Endothelial cell of umbilical vein (primary cell): ENCODE results near the gene SPAG5. TPM values are rescaled to one million over a fixed set of nuclear protein-coding genes. Genes with fewer than 3 reads are reported as not detected.

ENCODE experiments used
- BruUV-seq: library from RNA; stranded (reverse); fragments of 400-500 nt; replicated peaks from 2 replicates; lab custom pipeline; 2021; lab: Mats Ljungman, UMichigan
- CTCF ChIA-PET: fragments of 300-600, 350-600 bp; sonication (Branson Sonifier 250); formaldehyde crosslinking; loops from one replicate; lab custom pipeline; 2021; ENCODE audit warnings: antibody characterized with exemption, inconsistent platforms; lab: Charles Lee
- POLR2A ChIA-PET: fragments of 300-600, 350-600 bp; sonication (Branson Sonifier 250); formaldehyde crosslinking; loops from one replicate; lab custom pipeline; 2021; ENCODE audit warnings: antibody characterized with exemption, inconsistent platforms; lab: Charles Lee
- DNase-seq: peaks from one replicate; pipeline ENCODE4 v3.0.0-alpha.2; 2011; ENCODE audit warnings: low read depth, low spot score
- FAIRE-seq: peaks from 2 replicates; lab custom pipeline; 2011; peaks lifted over from hg19 to GRCh38; lab: Jason Lieb, UNC
- H2AFZ ChIP-seq: 2 replicates; pipeline ENCODE4 v1.6.0; 2012; ENCODE audit warnings: low read depth, low read length, control low read depth, inconsistent platforms
- H3K27ac ChIP-seq: 2 replicates; pipeline ENCODE4 v1.5.1; 2011; ENCODE audit warnings: low read depth, mild to moderate bottlenecking, control low read depth, low read length, moderate library complexity; ENCODE audit not compliant: insufficient read depth
- H3K27me3 ChIP-seq, 2 experiments: 2 replicates each; pipeline versions ENCODE4 v1.6.0 to v1.6.1; 2011; ENCODE audit warnings: low read length in 2 of 2, mixed read lengths in 1 of 2; ENCODE audit not compliant: control insufficient read depth in 2 of 2, insufficient read depth in 2 of 2
- H3K36me3 ChIP-seq, 2 experiments: 2 replicates in 1 of 2; 3 replicates in 1 of 2; pipeline ENCODE4 v1.5.1; 2011; ENCODE audit warnings: low read length in 2 of 2, mild to moderate bottlenecking in 1 of 2, moderate library complexity in 1 of 2; ENCODE audit not compliant: control insufficient read depth in 2 of 2, insufficient read depth in 2 of 2; ENCODE audit errors: extremely low read depth in 1 of 2
- H3K4me1 ChIP-seq: 3 replicates; pipeline ENCODE4 v1.5.1; 2011; ENCODE audit warnings: mild to moderate bottlenecking, low read length; ENCODE audit not compliant: control insufficient read depth, insufficient read depth; ENCODE audit errors: extremely low read depth
- H3K4me2 ChIP-seq: 2 replicates; pipeline ENCODE4 v1.6.1; 2011; ENCODE audit warnings: low read length, control low read depth, mixed read lengths; ENCODE audit not compliant: insufficient read depth
- H3K4me3 ChIP-seq, 3 experiments: fragments of 200-600 bp in 1 of 3; sonication (generic), shearing (Covaris generic) in 1 of 3; replicated peaks in 1 of 3; 2 replicates each; pipeline ENCODE4 v1.5.1; 2011 to 2016; ENCODE audit warnings: control low read depth in 3 of 3, low read length in 3 of 3, mild to moderate bottlenecking in 2 of 3, inconsistent platforms in 1 of 3, low read depth in 1 of 3, moderate library complexity in 1 of 3; ENCODE audit not compliant: insufficient read depth in 1 of 3
- H3K79me2 ChIP-seq: 2 replicates; pipeline ENCODE4 v1.6.0; 2012; ENCODE audit warnings: low read length, inconsistent platforms; ENCODE audit not compliant: control insufficient read depth, insufficient read depth
- H3K9ac ChIP-seq: replicated peaks from 2 replicates; pipeline ENCODE3; 2011; ENCODE audit warnings: low read length, control low read depth; ENCODE audit not compliant: insufficient read depth; ENCODE audit errors: extremely low read depth
- H3K9me1 ChIP-seq: replicated peaks from 3 replicates; pipeline ENCODE4 v1.6.0; 2011; ENCODE audit warnings: mild to moderate bottlenecking, low read length; ENCODE audit not compliant: control insufficient read depth, insufficient read depth; ENCODE audit errors: extremely low read depth
- H3K9me3 ChIP-seq: replicated peaks from 2 replicates; pipeline ENCODE4 v1.5.1; 2012; ENCODE audit warnings: low read length, inconsistent platforms; ENCODE audit not compliant: control insufficient read depth, insufficient read depth
- H4K20me1 ChIP-seq: replicated peaks from 2 replicates; pipeline ENCODE3; 2011; ENCODE audit warnings: mild to moderate bottlenecking, low read length; ENCODE audit not compliant: control insufficient read depth, insufficient read depth; ENCODE audit errors: extremely low read depth
- EZH2 ChIP-seq: IDR thresholded peaks from 2 replicates; pipeline ENCODE4 v1.6.1; 2012; ENCODE audit warnings: borderline replicate concordance, low read depth, mild to moderate bottlenecking, moderate library complexity, low read length, inconsistent platforms; ENCODE audit not compliant: severe bottlenecking
- FOS ChIP-seq: IDR thresholded peaks from 2 replicates; pipeline ENCODE4 v1.6.1; 2011; ENCODE audit warnings: mild to moderate bottlenecking, low read length, moderate library complexity, borderline replicate concordance; ENCODE audit not compliant: insufficient read depth
- GATA2 ChIP-seq: IDR thresholded peaks from 2 replicates; pipeline ENCODE4 v1.7.0; 2011; ENCODE audit warnings: low read depth, mild to moderate bottlenecking, moderate library complexity, mixed read lengths, low read length; ENCODE audit not compliant: insufficient read length, insufficient read depth
- JUN ChIP-seq: IDR thresholded peaks from 2 replicates; pipeline ENCODE4 v1.6.1; 2011; ENCODE audit warnings: borderline replicate concordance, low read depth; ENCODE audit not compliant: insufficient read length, insufficient read depth
- MYC ChIP-seq: IDR thresholded peaks from one replicate; pipeline ENCODE4 v1.6.1; 2011; ENCODE audit warnings: mild to moderate bottlenecking, low read depth, low read length
- POLR2A ChIP-seq: IDR thresholded peaks from 2 replicates; pipeline ENCODE4 v1.6.1; 2012; ENCODE audit warnings: low read depth, mild to moderate bottlenecking, control low read depth, low read length
- POLR2AphosphoS5 ChIP-seq: IDR thresholded peaks from 2 replicates; pipeline ENCODE4 v1.6.1; 2012; ENCODE audit warnings: low read depth, mild to moderate bottlenecking, control low read depth, low read length, moderate library complexity; ENCODE audit not compliant: insufficient read depth
- dilution Hi-C: fragments of 300-500 bp; cut with MboI; formaldehyde crosslinking; loops from one replicate; pipeline ENCODE4 v1.15.0; 2019; ENCODE audit warnings: low sequenced_read_pairs; ENCODE audit not compliant: extremely low pct_ligation_motif_present
- intact Hi-C: fragments of 100-400 bp; cut with micrococcal nuclease; formaldehyde crosslinking; loops from one replicate; pipeline ENCODE4 v1.10.0; 2022
- polyA plus RNA-seq, 4 experiments: library from polyadenylated mRNA; depleted of rRNA in 3 of 4; stranded (reverse) in 3 of 4; unstranded in 1 of 4; fragments of >200 nt; gene quantifications; 2 replicates each; pipeline versions ENCODE4 v1.2.1 to v1.2.3, GENCODE V29; 2011 to 2012; ENCODE audit warnings: missing spikeins in 1 of 4
- total RNA-seq: library from RNA; stranded (reverse); gene quantifications from 2 replicates; pipeline ENCODE4 v1.2.3, GENCODE V29; 2021
- TF ChIP-seq, protein P1 (sequence below): IDR thresholded peaks from 2 replicates; pipeline ENCODE4 v1.6.1; 2011; ENCODE audit not compliant: insufficient read depth, insufficient read length
- TF ChIP-seq, protein P2 (sequence below), 2 donors: IDR thresholded peaks; 1 replicate in 1 of 2; 2 replicates in 1 of 2; pipeline ENCODE4 v1.5.1; 2011; ENCODE audit warnings: low read length in 2 of 2, mild to moderate bottlenecking in 2 of 2, moderate library complexity in 2 of 2, control low read depth in 1 of 2, inconsistent platforms in 1 of 2, low read depth in 1 of 2; ENCODE audit not compliant: insufficient read depth in 1 of 2; ENCODE audit errors: extremely low read depth in 1 of 2

The SPAG5 gene
- total and polyA plus RNA-seq, 2 donors (not counting 3 experiments of a cell fraction or from before 2014, with no cell fraction given) = 31.7 to 85.4 TPM

DNA sequence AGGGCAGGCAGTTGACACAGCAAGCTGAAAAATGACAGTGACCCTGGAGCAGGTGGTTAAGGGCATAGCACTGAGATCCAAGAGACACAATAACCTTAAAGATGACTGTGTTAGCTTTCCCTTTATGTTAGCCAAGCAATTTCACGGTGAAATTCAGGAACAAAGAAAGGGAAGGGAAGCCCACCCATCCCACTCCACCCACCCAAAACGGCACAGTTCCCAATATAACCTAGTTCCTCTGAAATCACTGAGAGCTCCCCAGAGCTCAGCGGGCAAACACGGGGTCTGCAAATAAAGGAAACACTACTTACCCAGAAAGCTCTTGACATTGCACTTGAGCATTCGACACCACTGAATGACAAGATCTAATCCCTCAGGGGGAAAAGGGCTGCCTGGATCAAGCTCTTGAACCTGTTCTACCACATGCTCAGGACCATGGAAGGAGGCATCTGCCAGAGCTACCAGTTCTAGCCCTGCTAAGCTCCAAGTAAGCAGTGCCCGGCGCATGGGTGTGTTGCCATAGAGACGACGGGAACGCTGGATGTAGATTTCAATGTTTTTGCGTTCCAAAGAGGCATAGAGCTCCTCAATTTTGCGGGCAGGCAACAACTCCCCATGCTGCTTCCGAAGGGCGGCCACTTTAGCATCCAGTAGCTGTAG is 35.5 kb upstream of the SPAG5 start:
- Histone ChIP-seq H3K79me2 (peaks cover 23% of the 10 kb centered on the region), H3K4me1 (no peaks in the 10 kb centered on the region), H2AFZ (no peak overlapping the region), H3K36me3 (peaks cover 48 to 63% of the 10 kb centered on the region in 2 experiments), H3K4me2 (no peak overlapping the region), H3K9me1 (no peaks in the 10 kb centered on the region), H3K27ac (no peak overlapping the region), H3K27me3 (no peaks in the 10 kb centered on the region), H3K4me3 (no peak overlapping the region), H3K9ac (no peak overlapping the region), H4K20me1 (no peaks in the 10 kb centered on the region), H3K9me3 (no peaks in the 10 kb centered on the region)
- CTCF ChIA-PET = interaction anchor here (1.1 to 1.6 kb wide), 3 partner anchors 13 to 21 kb away, joined by 3 to 5 read pairs (median 3); no protein-coding TSS in a partner anchor
- DNase-seq (no peak), FAIRE-seq (no peak)
- TF ChIP-seq POLR2A = no peak
- no peak for TF ChIP-seq FOS
- no peak for TF ChIP-seq POLR2AphosphoS5
- TF ChIP-seq, protein P1, sequence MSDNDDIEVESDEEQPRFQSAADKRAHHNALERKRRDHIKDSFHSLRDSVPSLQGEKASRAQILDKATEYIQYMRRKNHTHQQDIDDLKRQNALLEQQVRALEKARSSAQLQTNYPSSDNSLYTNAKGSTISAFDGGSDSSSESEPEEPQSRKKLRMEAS = no peak
- no peak for TF ChIP-seq JUN
- no peak for TF ChIP-seq MYC
- POLR2A ChIA-PET = interaction anchor here (1.0 kb wide), 1 partner anchor 11 kb away, joined by 3 read pairs; the partner anchor contains the start of gene BLTP2
- no TSS peak for BruUV-seq
- dilution Hi-C loops (no loop called here), intact Hi-C loops (no loop called here)

DNA sequence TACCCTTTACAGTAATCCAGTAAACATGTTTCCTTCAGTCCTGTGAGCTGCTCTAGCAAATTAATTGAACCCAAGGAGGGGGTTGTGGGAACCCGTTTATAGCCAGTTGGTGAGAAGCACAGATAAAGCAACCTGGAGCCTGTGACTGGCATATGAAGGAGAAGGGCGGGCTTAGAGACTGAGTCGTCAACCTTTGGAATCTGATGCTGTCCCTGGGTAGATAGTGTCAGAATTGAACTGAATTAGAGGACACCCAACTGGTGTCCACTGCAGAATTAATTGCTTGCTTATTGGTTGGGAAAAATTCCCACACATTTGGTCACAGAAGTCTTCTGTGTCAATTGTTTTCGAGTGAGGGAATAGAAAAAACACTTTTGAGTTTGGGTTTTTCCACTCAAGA is 28.0 kb upstream of the SPAG5 start:
- Histone ChIP-seq H3K9ac (no peak overlapping the region), H4K20me1 (no peaks in the 10 kb centered on the region), H3K4me2 (no peak overlapping the region), H3K27ac (no peak overlapping the region), H2AFZ (no peak overlapping the region), H3K4me3 (no peak overlapping the region), H3K4me1 (no peaks in the 10 kb centered on the region), H3K9me3 (no peaks in the 10 kb centered on the region), H3K27me3 (no peaks in the 10 kb centered on the region), H3K9me1 (no peaks in the 10 kb centered on the region), H3K36me3 (peaks cover 11 to 41% of the 10 kb centered on the region in 2 experiments), H3K79me2 (no peaks in the 10 kb centered on the region)
- POLR2A ChIA-PET = no interaction called here
- dilution Hi-C loops = no loop called here
- DNase-seq (no peak), FAIRE-seq (no peak)
- TF ChIP-seq FOS (no peak), MYC (no peak), GATA2 (no peak), JUN (no peak), POLR2A (no peak), POLR2AphosphoS5 (no peak), EZH2 (no peak)
- TF ChIP-seq, protein P1 = no peak
- TF ChIP-seq, protein P2, sequence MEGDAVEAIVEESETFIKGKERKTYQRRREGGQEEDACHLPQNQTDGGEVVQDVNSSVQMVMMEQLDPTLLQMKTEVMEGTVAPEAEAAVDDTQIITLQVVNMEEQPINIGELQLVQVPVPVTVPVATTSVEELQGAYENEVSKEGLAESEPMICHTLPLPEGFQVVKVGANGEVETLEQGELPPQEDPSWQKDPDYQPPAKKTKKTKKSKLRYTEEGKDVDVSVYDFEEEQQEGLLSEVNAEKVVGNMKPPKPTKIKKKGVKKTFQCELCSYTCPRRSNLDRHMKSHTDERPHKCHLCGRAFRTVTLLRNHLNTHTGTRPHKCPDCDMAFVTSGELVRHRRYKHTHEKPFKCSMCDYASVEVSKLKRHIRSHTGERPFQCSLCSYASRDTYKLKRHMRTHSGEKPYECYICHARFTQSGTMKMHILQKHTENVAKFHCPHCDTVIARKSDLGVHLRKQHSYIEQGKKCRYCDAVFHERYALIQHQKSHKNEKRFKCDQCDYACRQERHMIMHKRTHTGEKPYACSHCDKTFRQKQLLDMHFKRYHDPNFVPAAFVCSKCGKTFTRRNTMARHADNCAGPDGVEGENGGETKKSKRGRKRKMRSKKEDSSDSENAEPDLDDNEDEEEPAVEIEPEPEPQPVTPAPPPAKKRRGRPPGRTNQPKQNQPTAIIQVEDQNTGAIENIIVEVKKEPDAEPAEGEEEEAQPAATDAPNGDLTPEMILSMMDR (IDR thresholded peaks at IDR 0.05; ENCODE audit: extremely low read depth in 1 of 2, insufficient read depth in 1 of 2, low read depth in 1 of 2, low read length in 2 of 2) = no peak
- no TSS peak for BruUV-seq
- intact Hi-C loops = no loop called here
- CTCF ChIA-PET = no interaction called here
